ENCODE results near the gene DCDC2C. TPM values are rescaled to one million over a fixed set of nuclear protein-coding genes. Genes with fewer than 3 reads are reported as not detected.

The DCDC2C gene
- total RNA-seq, 6 experiments from 2014 or later = not detected

DNA sequence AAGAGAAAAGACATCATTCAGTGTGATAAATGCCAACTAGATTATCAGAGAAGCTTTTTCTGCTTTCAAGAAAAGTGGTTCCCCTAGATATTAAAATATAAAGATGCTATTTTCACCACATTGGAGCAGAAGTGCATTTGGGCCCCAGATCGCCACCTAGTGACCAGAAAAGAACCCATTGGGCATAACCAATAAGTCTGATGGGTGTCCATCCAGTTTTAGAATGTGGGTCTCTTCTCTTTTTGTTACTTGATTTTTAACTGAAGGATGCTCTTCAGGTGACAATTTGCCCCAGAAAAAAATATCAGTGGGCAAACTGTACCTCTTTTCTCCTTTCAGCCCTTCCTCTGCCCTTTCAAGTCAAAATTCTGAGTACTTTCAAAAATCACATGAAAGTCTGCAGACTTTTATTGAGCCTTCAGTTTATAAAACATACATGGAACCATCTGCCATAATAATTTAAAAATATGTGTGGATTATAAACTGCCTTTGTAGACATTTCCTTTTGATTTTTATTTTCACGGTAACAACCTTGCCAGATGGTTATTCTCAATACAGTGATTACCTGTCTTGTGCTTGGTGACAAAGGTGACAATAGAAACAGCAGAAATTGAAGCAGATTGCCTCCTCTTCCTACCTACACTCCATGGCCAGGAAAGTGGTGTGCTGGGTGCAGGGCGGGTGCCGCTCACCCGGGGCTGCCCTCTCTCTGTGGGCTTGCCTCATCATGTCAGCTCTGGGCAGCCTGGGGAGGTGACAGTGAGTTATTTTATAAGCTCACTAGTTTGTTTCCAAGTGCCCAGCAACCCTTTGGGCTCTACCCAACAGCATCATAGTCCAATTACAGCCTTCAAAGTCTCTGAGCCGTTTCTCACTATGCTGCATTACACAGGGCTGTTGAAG lies 124.5 kb downstream of the DCDC2C start:
- TF ChIP-seq, protein P1, sequence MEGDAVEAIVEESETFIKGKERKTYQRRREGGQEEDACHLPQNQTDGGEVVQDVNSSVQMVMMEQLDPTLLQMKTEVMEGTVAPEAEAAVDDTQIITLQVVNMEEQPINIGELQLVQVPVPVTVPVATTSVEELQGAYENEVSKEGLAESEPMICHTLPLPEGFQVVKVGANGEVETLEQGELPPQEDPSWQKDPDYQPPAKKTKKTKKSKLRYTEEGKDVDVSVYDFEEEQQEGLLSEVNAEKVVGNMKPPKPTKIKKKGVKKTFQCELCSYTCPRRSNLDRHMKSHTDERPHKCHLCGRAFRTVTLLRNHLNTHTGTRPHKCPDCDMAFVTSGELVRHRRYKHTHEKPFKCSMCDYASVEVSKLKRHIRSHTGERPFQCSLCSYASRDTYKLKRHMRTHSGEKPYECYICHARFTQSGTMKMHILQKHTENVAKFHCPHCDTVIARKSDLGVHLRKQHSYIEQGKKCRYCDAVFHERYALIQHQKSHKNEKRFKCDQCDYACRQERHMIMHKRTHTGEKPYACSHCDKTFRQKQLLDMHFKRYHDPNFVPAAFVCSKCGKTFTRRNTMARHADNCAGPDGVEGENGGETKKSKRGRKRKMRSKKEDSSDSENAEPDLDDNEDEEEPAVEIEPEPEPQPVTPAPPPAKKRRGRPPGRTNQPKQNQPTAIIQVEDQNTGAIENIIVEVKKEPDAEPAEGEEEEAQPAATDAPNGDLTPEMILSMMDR (IDR thresholded peaks at IDR 0.05) = peak; percentile 53
- Mint-ChIP-seq H3K4me3 (no peak overlapping the region), H3K4me1 (ENCODE audit: low read depth) (no peaks in the 10 kb centered on the region), H3K27me3 (ENCODE audit: insufficient read depth) (no peaks in the 10 kb centered on the region), H3K36me3 (ENCODE audit: low read depth) (no peaks in the 10 kb centered on the region; the same call in 1 of the 2 replicates), H3K9me3 (peaks cover 55% of the 10 kb centered on the region), H3K27ac (no peak overlapping the region)
- no peak for DNase-seq

DNA sequence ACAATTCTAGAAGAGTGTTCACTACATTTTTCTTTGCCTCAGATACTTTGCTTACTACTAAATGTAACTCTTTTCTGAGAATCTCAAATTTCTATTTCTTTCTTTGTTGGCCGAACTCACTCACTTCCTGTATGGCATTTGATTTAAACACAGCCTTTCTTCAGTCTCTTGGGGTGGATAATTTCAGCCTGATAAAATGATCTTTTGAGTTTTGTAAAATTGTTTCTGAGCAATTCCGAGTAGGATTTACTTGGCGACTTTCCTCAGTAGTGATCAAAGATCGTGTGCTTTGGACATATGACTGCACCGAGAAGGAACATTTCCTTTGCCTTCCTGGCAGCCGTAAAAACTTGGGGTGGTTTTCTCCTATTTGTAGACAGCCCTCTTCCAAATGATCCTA lies 127.4 kb downstream of the DCDC2C start:
- DNase-seq = no peak

DNA sequence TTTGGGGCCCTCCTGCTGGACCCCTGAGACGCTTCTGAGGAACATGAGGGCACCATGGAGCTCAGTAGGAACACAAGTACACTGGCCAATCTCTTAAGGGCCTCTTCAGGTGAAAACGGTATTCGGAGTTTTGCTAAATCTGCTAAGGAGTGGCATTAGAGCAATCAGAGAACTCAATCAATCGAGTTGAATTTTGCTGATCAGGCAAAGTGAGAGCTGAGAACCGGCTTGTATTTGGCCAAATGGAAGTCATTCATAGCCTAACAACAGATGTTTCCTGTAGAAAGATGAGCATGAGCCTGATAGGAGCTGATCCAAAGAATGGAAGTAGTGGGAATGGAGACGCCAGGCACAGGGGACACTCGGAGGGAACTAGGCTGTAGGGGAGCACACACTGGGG lies 133.7 kb downstream of the DCDC2C start:
- H3K4me3 Mint-ChIP-seq = no peak overlapping the region
- H3K9me3 Mint-ChIP-seq = peaks cover 56% of the 10 kb centered on the region
- H3K27me3 Mint-ChIP-seq (ENCODE audit: insufficient read depth) = no peaks in the 10 kb centered on the region
- TF ChIP-seq, protein P1 (IDR thresholded peaks at IDR 0.05) = no peak
- H3K36me3 Mint-ChIP-seq (ENCODE audit: low read depth) = peaks cover 4% of the 10 kb centered on the region; the same call in 1 of the 2 replicates
- DNase-seq = no peak
- H3K4me1 Mint-ChIP-seq (ENCODE audit: low read depth) = no peaks in the 10 kb centered on the region
- H3K27ac Mint-ChIP-seq = no peak overlapping the region

More for the DNA sequence above, 127.4 kb downstream of the DCDC2C start:
- Mint-ChIP-seq H3K9me3 (peaks cover 45% of the 10 kb centered on the region), H3K27me3 (ENCODE audit: insufficient read depth) (no peaks in the 10 kb centered on the region), H3K36me3 (ENCODE audit: low read depth) (no peaks in the 10 kb centered on the region; the same call in 1 of the 2 replicates), H3K4me3 (no peak overlapping the region), H3K27ac (no peak overlapping the region), H3K4me1 (ENCODE audit: low read depth) (no peaks in the 10 kb centered on the region)
- TF ChIP-seq, protein P1 (IDR thresholded peaks at IDR 0.05) = no peak

DNA sequence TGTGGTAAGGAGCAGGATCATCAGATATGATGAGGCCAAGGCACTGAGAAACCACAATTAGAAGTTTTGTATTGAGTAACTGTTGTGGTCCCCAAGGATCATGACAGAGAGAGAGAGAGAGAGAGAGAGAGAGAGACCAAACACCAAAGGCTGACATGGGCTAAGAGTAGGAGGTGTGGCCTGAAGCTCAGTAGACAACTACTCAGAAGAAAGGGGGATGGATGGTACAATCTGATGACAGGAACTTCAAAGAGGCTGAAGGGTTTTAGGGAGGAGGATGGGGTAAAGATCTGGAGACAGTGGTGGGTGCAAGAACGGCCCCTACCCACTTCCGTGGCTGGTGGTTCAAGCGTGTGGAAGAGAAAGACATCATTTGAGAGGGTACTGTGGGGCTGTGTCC lies 135.0 kb downstream of the DCDC2C start:
- no peak for DNase-seq
- TF ChIP-seq, protein P1 (IDR thresholded peaks at IDR 0.05) = no peak
- Mint-ChIP-seq H3K4me3 (no peak overlapping the region), H3K36me3 (ENCODE audit: low read depth) (peaks cover 4% of the 10 kb centered on the region; the same call in 1 of the 2 replicates), H3K4me1 (ENCODE audit: low read depth) (no peaks in the 10 kb centered on the region), H3K27me3 (ENCODE audit: insufficient read depth) (no peaks in the 10 kb centered on the region), H3K27ac (no peak overlapping the region), H3K9me3 (peaks cover 57% of the 10 kb centered on the region)

DNA sequence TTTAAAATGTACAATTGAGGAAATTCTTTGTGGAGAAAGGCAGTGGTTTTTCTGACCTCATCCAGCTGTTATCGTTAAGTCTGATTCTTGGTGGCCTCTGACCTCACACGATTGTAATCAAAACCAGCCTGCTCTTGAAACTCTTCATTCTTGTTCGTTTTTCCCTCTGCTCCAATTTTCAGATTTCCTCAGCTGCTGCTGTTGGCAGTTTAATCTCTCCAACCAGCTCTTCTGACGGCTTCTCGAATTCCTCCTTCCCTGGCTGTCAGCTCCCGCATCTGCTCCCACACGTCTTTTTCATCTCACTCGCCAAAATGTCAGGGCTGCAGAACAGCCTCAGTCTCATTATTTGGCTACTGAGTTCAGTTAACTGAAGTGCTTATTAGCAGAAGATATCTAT lies 136.1 kb downstream of the DCDC2C start:
- H3K27ac Mint-ChIP-seq = no peak overlapping the region
- TF ChIP-seq, protein P1 (IDR thresholded peaks at IDR 0.05) = no peak
- DNase-seq = no peak
- no peak overlapping the region for H3K4me3 Mint-ChIP-seq
- H3K4me1 Mint-ChIP-seq (ENCODE audit: low read depth) = no peaks in the 10 kb centered on the region
- peaks cover 4% of the 10 kb centered on the region; the same call in 1 of the 2 replicates for H3K36me3 Mint-ChIP-seq (ENCODE audit: low read depth)
- H3K27me3 Mint-ChIP-seq (ENCODE audit: insufficient read depth) = no peaks in the 10 kb centered on the region
- H3K9me3 Mint-ChIP-seq = peaks cover 62% of the 10 kb centered on the region

Data from HFFc6 (cell line).